Immature natural killer cell (primary cell): ENCODE data around the gene ZBTB8A. TPM values are rescaled to one million over a fixed set of nuclear protein-coding genes. Genes with fewer than 3 reads are reported as not detected.
"Not testable (repeated sequence)": the region's sequence is repeated elsewhere in the genome, so short reads cannot be mapped to it uniquely, and the experiment has no call there.

Experiments used
- DNase-seq, 3 donors: peaks; one replicate each; pipeline ENCODE4 v3.0.0; 2022; ENCODE audit warnings: mixed read lengths in 1 of 3
- H3K27ac Mint-ChIP-seq, 6 donors: one replicate each; pipeline ENCODE4 v1.8.0; 2020; ENCODE audit warnings: mixed read lengths in 6 of 6, mild to moderate bottlenecking in 5 of 6, inconsistent platforms in 4 of 6, moderate library complexity in 3 of 6
- H3K27me3 Mint-ChIP-seq, 3 donors: one replicate each; pipeline ENCODE4 v1.8.0; 2020 to 2021; ENCODE audit warnings: low read depth in 3 of 3, mild to moderate bottlenecking in 3 of 3, mixed read lengths in 3 of 3, moderate library complexity in 3 of 3, inconsistent platforms in 1 of 3
- H3K36me3 Mint-ChIP-seq, 3 donors: one replicate each; pipeline ENCODE4 v1.8.0; 2020; ENCODE audit warnings: mixed read lengths in 3 of 3, inconsistent platforms in 2 of 3, mild to moderate bottlenecking in 2 of 3
- H3K4me1 Mint-ChIP-seq, 2 donors: one replicate each; pipeline ENCODE4 v1.8.0; 2020; ENCODE audit warnings: inconsistent platforms in 2 of 2, mild to moderate bottlenecking in 2 of 2, mixed read lengths in 2 of 2, moderate library complexity in 1 of 2
- H3K4me3 Mint-ChIP-seq, 5 donors: one replicate each; pipeline ENCODE4 v1.8.0; 2020; ENCODE audit warnings: mild to moderate bottlenecking in 5 of 5, mixed read lengths in 5 of 5, inconsistent platforms in 3 of 5, moderate library complexity in 3 of 5
- H3K9me3 Mint-ChIP-seq, 6 donors: one replicate each; pipeline ENCODE4 v1.8.0; 2020; ENCODE audit warnings: mild to moderate bottlenecking in 6 of 6, mixed read lengths in 6 of 6, inconsistent platforms in 4 of 6, moderate library complexity in 3 of 6
- polyA plus RNA-seq, 3 donors: library from polyadenylated mRNA; unstranded; fragments of 300-500 nt; fragmentation: Illumina TruSeq; gene quantifications; one replicate each; pipeline ENCODE4 v1.2.3, GENCODE V29; 2021

The ZBTB8A gene
- polyA plus RNA-seq, 3 donors from 2014 or later = 0.39 TPM; not detected in 2

- no peak overlapping the region for H3K27ac Mint-ChIP-seq
- no peaks in the 10 kb centered on the region for H3K4me1 Mint-ChIP-seq
- no peak overlapping the region for H3K4me3 Mint-ChIP-seq
- no peaks in the 10 kb centered on the region for H3K27me3 Mint-ChIP-seq
- no peaks in the 10 kb centered on the region for H3K9me3 Mint-ChIP-seq
- no peak for DNase-seq
- H3K36me3 Mint-ChIP-seq = no peaks in the 10 kb centered on the region
These were observed 10.4 kb downstream of the ZBTB8A start for GRCh38 chr1:32549616-32550015.

- DNase-seq = no peak
- Mint-ChIP-seq H3K36me3 (no peaks in the 10 kb centered on the region), H3K4me3 (no peak overlapping the region), H3K27me3 (no peaks in the 10 kb centered on the region), H3K27ac (no peak overlapping the region), H3K9me3 (no peaks in the 10 kb centered on the region), H3K4me1 (no peaks in the 10 kb centered on the region)
These were observed 15.1 kb downstream of the ZBTB8A start for GRCh38 chr1:32554288-32554687.

- H3K4me1 Mint-ChIP-seq, H3K4me3 Mint-ChIP-seq, H3K27me3 Mint-ChIP-seq, DNase-seq, H3K36me3 Mint-ChIP-seq, H3K27ac Mint-ChIP-seq, H3K9me3 Mint-ChIP-seq: not testable (repeated sequence)
These were observed 17.8 kb downstream of the ZBTB8A start for GRCh38 chr1:32557035-32557434.

GRCh38 chr1:32557812-32558211, 18.6 kb downstream of the ZBTB8A start:
- no peak for DNase-seq
- no peak overlapping the region for H3K27ac Mint-ChIP-seq
- no peaks in the 10 kb centered on the region for H3K9me3 Mint-ChIP-seq
- no peaks in the 10 kb centered on the region for H3K36me3 Mint-ChIP-seq
- no peaks in the 10 kb centered on the region for H3K27me3 Mint-ChIP-seq
- no peak overlapping the region for H3K4me3 Mint-ChIP-seq
- no peaks in the 10 kb centered on the region for H3K4me1 Mint-ChIP-seq

GRCh38 chr1:32568929-32569328, 29.7 kb downstream of the ZBTB8A start:
- no peaks in the 10 kb centered on the region for H3K4me1 Mint-ChIP-seq
- DNase-seq = no peak
- no peak overlapping the region for H3K27ac Mint-ChIP-seq
- no peak overlapping the region for H3K4me3 Mint-ChIP-seq
- no peaks in the 10 kb centered on the region for H3K9me3 Mint-ChIP-seq
- H3K27me3 Mint-ChIP-seq = peaks cover 0 to 2% (median 2%) of the 10 kb centered on the region in 3 donors
- no peaks in the 10 kb centered on the region for H3K36me3 Mint-ChIP-seq

- no peak for DNase-seq
- peaks cover 0 to 3% (median 0%) of the 10 kb centered on the region in 3 donors for H3K27me3 Mint-ChIP-seq
- H3K4me1 Mint-ChIP-seq = no peaks in the 10 kb centered on the region
- no peak overlapping the region for H3K27ac Mint-ChIP-seq
- H3K9me3 Mint-ChIP-seq = no peaks in the 10 kb centered on the region
- H3K36me3 Mint-ChIP-seq = peaks cover 0 to 3% (median 0%) of the 10 kb centered on the region in 3 donors
- no peak overlapping the region for H3K4me3 Mint-ChIP-seq
These were observed 41.3 kb downstream of the ZBTB8A start for GRCh38 chr1:32580348-32581017.

GRCh38 chr1:32592943-32593342, 53.7 kb downstream of the ZBTB8A start:
- Mint-ChIP-seq H3K36me3 (no peaks in the 10 kb centered on the region), H3K4me1 (no peaks in the 10 kb centered on the region), H3K27me3 (no peaks in the 10 kb centered on the region), H3K9me3 (no peaks in the 10 kb centered on the region), H3K27ac (no peak overlapping the region), H3K4me3 (no peak overlapping the region)
- no peak for DNase-seq

GRCh38 chr1:32600034-32600433, 60.8 kb downstream of the ZBTB8A start:
- no peaks in the 10 kb centered on the region for H3K4me1 Mint-ChIP-seq
- H3K9me3 Mint-ChIP-seq = no peaks in the 10 kb centered on the region
- no peak overlapping the region for H3K27ac Mint-ChIP-seq
- no peaks in the 10 kb centered on the region for H3K27me3 Mint-ChIP-seq
- no peaks in the 10 kb centered on the region for H3K36me3 Mint-ChIP-seq
- no peak for DNase-seq
- no peak overlapping the region for H3K4me3 Mint-ChIP-seq

GRCh38 chr1:32605711-32606424, 66.6 kb downstream of the ZBTB8A start:
- Mint-ChIP-seq H3K36me3 (no peaks in the 10 kb centered on the region), H3K27ac (no peak overlapping the region), H3K4me3 (no peak overlapping the region)

GRCh38 chr1:32606565-32607371, 67.5 kb downstream of the ZBTB8A start:
- Mint-ChIP-seq H3K4me1 (no peaks in the 10 kb centered on the region), H3K27ac (no peak overlapping the region), H3K36me3 (no peaks in the 10 kb centered on the region), H3K9me3 (no peaks in the 10 kb centered on the region), H3K4me3 (no peak overlapping the region), H3K27me3 (no peaks in the 10 kb centered on the region)
- no peak for DNase-seq

More at GRCh38 chr1:32605711-32606424, 66.6 kb downstream of the ZBTB8A start:
- no peaks in the 10 kb centered on the region for H3K27me3 Mint-ChIP-seq
- DNase-seq = no peak
- no peaks in the 10 kb centered on the region for H3K4me1 Mint-ChIP-seq
- H3K9me3 Mint-ChIP-seq = no peaks in the 10 kb centered on the region

- H3K36me3 Mint-ChIP-seq = no peaks in the 10 kb centered on the region
- no peak overlapping the region for H3K4me3 Mint-ChIP-seq
- H3K27ac Mint-ChIP-seq = no peak overlapping the region
- no peak for DNase-seq
- H3K9me3 Mint-ChIP-seq = no peaks in the 10 kb centered on the region
- H3K4me1 Mint-ChIP-seq = peaks cover 6 to 12% of the 10 kb centered on the region in 2 donors
- no peaks in the 10 kb centered on the region for H3K27me3 Mint-ChIP-seq
These were observed 70.0 kb downstream of the ZBTB8A start for GRCh38 chr1:32609180-32609579.

GRCh38 chr1:32611859-32612188, 72.6 kb downstream of the ZBTB8A start:
- no peaks in the 10 kb centered on the region for H3K36me3 Mint-ChIP-seq

GRCh38 chr1:32612189-32612881, 73.1 kb downstream of the ZBTB8A start:
- DNase-seq = peak; percentile 63 to 67 (median 66)
- Mint-ChIP-seq H3K4me1 (peaks cover 6 to 12% of the 10 kb centered on the region in 2 donors), H3K4me3 (peak overlapping the region; percentile 79 to 91 (median 86)), H3K27me3 (no peaks in the 10 kb centered on the region), H3K36me3 (no peaks in the 10 kb centered on the region), H3K9me3 (no peaks in the 10 kb centered on the region), H3K27ac (peak overlapping the region in 4 of 6 donors; percentile 35 to 84 (median 78))

More at GRCh38 chr1:32611859-32612188, 72.6 kb downstream of the ZBTB8A start:
- peak overlapping the region; percentile 79 to 91 (median 86) for H3K4me3 Mint-ChIP-seq
- no peak overlapping the region for H3K27ac Mint-ChIP-seq
- no peak for DNase-seq
- peaks cover 6 to 12% of the 10 kb centered on the region in 2 donors for H3K4me1 Mint-ChIP-seq
- no peaks in the 10 kb centered on the region for H3K27me3 Mint-ChIP-seq
- no peaks in the 10 kb centered on the region for H3K9me3 Mint-ChIP-seq

GRCh38 chr1:32613472-32613871, 74.2 kb downstream of the ZBTB8A start:
- no peaks in the 10 kb centered on the region for H3K9me3 Mint-ChIP-seq
- H3K36me3 Mint-ChIP-seq = no peaks in the 10 kb centered on the region
- peak overlapping the region in 4 of 5 donors; percentile 28 to 55 (median 50) for H3K4me3 Mint-ChIP-seq
- H3K27ac Mint-ChIP-seq = no peak overlapping the region
- H3K4me1 Mint-ChIP-seq = peaks cover 6 to 12% of the 10 kb centered on the region in 2 donors
- DNase-seq = no peak
- no peaks in the 10 kb centered on the region for H3K27me3 Mint-ChIP-seq
